Adipocyte (in vitro differentiated cells): ENCODE results near the gene ADAMTS9.

ENCODE experiments used
- DNase-seq: peaks from one replicate; pipeline ENCODE4 v3.0.0-alpha.2; 2015; ENCODE audit warnings: low read depth
- H3K27me3 ChIP-seq: replicated peaks from 2 replicates; pipeline ENCODE4 v1.7.0; 2013; ENCODE audit warnings: mild to moderate bottlenecking, low read length, moderate library complexity; ENCODE audit not compliant: control insufficient read depth, insufficient read depth
- H3K36me3 ChIP-seq: 2 replicates; pipeline ENCODE4 v1.7.0; 2013; ENCODE audit warnings: low read length, mild to moderate bottlenecking, moderate library complexity; ENCODE audit not compliant: control insufficient read depth, insufficient read depth, severe bottlenecking
- H3K4me1 ChIP-seq: 2 replicates; pipeline ENCODE4 v1.7.0; 2013; ENCODE audit warnings: mild to moderate bottlenecking, low read length, moderate library complexity; ENCODE audit not compliant: control insufficient read depth, insufficient read depth
- H3K4me3 ChIP-seq: 2 replicates; pipeline ENCODE4 v1.7.0; 2013; ENCODE audit warnings: mild to moderate bottlenecking, low read length, moderate library complexity
- H3K9ac ChIP-seq: 2 replicates; pipeline ENCODE4 v1.7.0; 2013; ENCODE audit warnings: mild to moderate bottlenecking, low read length, moderate library complexity
- H3K9me3 ChIP-seq: 2 replicates; pipeline ENCODE4 v1.7.0; 2013; ENCODE audit warnings: mild to moderate bottlenecking, low read length, moderate library complexity; ENCODE audit not compliant: control insufficient read depth

The ADAMTS9 gene

DNA sequence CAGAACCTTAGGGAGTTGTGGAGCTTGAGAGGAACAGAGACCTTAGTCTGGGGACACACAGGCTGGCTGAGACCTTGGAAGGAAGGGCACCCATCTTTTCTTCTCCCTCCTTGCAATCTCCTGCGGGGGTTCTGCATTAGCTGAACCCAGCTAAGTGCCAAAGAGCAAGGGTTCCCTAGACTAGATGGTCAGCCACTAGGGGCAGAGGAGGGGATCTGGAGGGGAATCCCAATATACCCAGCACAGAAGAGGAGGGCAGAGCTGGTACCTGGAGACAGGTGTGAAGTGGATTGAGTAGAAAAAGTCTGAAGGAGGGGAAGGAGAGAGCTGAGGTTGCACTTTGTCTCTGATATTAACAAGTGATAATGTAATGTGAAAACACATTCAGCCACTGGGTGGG is 212.8 kb downstream of the ADAMTS9 start:
- no peak for DNase-seq
- Histone ChIP-seq H3K9me3 (no peaks in the 10 kb centered on the region), H3K36me3 (no peaks in the 10 kb centered on the region), H3K9ac (no peak overlapping the region), H3K4me1 (no peaks in the 10 kb centered on the region), H3K4me3 (no peak overlapping the region), H3K27me3 (peaks cover 7% of the 10 kb centered on the region)

DNA sequence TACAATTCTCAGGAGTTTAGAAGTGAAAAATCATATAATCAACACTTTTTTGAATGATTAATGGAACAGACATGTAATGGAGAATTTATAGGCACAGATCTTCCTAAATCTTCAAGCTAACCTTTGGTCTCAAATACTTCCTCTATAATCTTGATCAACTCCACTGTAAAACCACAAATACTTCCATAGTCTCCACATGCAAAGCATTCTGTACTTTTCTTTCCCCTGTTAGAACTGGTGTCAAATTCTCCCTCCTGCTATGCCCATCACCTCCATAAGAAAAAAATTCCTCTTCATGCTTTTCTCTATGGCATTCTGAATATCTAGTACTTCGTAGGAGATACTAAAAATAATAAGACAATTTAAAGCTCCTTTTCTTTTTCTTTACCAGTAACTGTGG is 214.3 kb downstream of the ADAMTS9 start:
- H3K36me3 ChIP-seq, result no peaks in the 10 kb centered on the region
- no peaks in the 10 kb centered on the region for H3K4me1 ChIP-seq
- peaks cover 7% of the 10 kb centered on the region for H3K27me3 ChIP-seq
- DNase-seq, result no peak
- H3K9me3 ChIP-seq, result no peaks in the 10 kb centered on the region
- H3K4me3 ChIP-seq, result no peak overlapping the region
- H3K9ac ChIP-seq, result no peak overlapping the region

DNA sequence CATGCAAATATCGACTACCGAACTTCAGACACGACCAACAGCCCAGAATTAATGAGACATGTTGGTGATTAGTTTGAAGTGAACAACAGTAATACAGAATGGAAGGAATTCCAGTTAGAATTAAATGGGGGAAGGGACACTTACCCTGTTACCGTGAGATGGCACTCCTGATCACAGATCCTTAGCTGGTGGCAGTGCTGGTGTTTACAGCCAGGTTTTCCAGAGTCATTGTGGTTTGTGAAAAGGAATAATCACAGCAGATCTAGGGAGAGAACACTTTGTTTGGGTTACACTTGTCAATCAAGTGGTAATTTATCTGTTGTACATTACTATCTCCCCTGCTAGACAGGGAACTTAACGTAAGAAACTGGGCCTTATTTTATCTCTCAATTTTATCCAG is 217.4 kb downstream of the ADAMTS9 start:
- no peak overlapping the region for H3K9ac ChIP-seq
- no peak for DNase-seq
- no peak overlapping the region for H3K4me3 ChIP-seq
- H3K9me3 ChIP-seq, result no peaks in the 10 kb centered on the region
- peaks cover 7% of the 10 kb centered on the region for H3K27me3 ChIP-seq
- H3K36me3 ChIP-seq, result no peaks in the 10 kb centered on the region
- no peaks in the 10 kb centered on the region for H3K4me1 ChIP-seq

DNA sequence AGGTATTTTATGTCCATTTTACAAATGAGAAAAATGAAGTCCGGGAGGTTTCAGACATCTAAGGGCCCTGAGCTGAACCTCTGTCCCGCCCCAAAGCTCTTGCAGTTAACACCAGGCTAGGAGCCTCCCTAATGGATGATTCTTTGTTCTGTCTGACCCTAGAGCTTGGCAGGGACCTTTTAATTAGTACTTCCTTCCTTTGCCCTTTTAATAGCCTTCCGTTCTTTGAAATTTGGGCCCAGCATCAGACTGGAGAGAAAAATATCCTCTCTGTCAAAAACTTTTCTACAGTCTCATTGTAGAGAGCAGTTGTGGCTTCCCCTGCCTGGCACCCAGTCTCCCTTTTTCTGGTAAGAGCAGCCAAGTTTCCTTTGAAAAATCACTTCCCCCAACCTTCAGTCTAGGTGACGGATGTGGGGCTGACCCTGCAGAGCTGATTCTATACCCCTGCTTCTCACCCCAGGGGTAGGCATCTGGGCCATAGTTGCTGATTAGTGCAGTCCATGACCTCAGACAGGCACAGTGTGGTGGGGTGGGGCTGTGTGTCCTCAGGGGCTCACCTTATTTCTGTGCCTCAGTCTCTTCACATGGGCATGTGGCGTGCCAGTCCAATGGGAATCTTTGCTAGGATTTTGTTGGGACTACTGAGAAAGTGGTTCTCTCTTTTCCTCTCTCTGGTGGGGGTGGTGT is 220.4 kb downstream of the ADAMTS9 start:
- Histone ChIP-seq H3K27me3 (no peaks in the 10 kb centered on the region), H3K9ac (no peak overlapping the region), H3K36me3 (no peaks in the 10 kb centered on the region), H3K9me3 (no peaks in the 10 kb centered on the region), H3K4me1 (peaks cover 10% of the 10 kb centered on the region), H3K4me3 (no peak overlapping the region)
- DNase-seq, result no peak
